Ramos (cell line): ENCODE results near the gene FCGR1A.
"Not testable (repeated sequence)": the region's sequence is repeated elsewhere in the genome, so short reads cannot be mapped to it uniquely, and the experiment has no call there.

Source experiments
- in situ Hi-C: fragments of 300-500 bp; cut with MboI; formaldehyde crosslinking; loops from one replicate; pipeline ENCODE4 v1.14.3; 2022; ENCODE audit warnings: low sequenced_read_pairs; ENCODE audit not compliant: unreplicated experiment

Gene FCGR1A

DNA sequence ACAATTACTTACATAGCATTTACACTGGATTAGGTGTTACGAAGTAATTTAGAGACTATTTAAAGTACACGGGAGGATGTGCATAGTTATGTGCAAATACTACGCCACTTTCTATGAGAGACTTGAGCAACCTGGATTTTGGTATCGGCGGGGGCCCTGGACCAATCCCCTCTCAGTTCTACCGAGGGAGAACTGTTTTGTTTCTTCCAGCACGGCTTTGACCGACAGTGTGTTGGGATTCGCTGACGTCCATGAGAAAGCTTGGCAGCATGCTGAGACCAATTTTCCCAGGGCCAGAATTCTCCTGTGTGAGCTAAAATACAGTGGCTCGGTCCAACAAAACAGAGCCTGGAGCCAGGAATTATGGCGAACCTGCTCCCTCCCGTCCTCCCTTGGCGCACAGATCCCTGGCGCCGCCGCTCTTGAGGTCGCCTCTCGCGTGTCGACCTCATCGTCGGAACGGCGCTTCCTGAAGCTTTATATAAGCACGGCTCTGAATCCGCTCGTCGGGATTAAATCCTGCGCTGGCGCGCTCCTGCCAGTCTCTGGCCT, 49.3 kb downstream of the FCGR1A start:
- in situ Hi-C loops, result not testable (repeated sequence)

DNA sequence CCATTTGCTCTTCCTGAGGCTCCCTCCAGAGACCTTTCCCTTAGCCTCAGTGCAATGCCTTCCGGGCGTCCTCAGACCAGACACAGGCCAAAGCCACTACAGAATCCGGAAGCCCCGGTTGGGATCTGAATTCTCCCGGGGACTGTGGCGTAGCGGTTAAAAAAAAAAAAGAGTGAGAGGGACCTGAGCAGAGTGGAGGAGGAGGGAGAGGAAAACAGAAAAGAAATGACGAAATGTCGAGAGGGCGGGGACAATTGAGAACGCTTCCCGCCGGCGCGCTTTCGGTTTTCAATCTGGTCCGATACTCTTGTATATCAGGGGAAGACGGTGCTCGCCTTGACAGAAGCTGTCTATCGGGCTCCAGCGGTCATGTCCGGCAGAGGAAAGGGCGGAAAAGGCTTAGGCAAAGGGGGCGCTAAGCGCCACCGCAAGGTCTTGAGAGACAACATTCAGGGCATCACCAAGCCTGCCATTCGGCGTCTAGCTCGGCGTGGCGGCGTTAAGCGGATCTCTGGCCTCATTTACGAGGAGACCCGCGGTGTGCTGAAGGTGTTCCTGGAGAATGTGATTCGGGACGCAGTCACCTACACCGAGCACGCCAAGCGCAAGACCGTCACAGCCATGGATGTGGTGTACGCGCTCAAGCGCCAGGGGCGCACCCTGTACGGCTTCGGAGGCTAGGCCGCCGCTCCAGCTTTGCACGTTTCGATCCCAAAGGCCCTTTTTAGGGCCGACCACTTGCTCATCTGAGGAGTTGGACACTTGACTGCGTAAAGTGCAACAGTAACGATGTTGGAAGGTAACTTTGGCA, 50.0 kb downstream of the FCGR1A start:
- in situ Hi-C loops, result not testable (repeated sequence)

DNA sequence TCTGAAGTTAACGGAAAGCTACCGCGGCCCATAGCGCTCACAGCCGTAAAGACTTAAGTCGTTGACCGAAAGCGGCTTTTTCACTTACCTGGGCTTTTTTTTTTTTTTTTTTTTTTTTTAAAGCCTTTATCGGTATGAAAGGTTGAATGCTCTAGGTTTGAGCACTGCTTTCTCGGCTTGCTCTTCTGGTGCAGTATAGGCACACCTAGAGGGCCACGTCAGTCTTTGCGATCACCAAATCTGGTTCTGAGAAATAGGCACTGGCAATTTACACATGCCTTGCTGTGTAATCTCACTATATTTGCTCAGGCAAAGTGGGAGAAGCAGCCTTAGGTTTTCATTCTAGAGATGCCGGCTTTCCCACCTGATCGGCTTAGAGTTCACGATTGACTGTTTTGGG, 50.6 kb downstream of the FCGR1A start:
- in situ Hi-C loops, result not testable (repeated sequence)

DNA sequence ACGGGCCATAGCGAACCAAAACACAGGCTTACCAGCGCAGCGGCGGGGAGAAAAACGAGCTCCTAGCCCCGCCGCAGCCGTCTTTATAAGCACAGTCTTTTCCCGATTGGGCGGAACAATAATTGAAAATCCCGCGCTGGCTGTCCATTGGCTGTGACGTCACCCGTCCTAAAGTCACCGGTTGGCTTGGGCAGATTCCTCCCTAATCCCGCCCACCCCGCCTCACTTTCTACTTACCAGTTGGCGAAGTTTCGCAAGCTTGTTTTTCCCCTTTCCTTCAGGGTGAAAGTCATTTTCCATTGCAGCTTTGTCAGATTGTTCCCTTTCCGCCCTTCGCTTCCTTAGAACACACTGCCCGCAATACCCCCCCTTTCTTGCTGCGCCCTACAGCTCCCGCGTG, 58.7 kb downstream of the FCGR1A start:
- in situ Hi-C loops, result not testable (repeated sequence)
